ENCODE data around the gene FKBP6. TPM values are rescaled to one million over a fixed set of nuclear protein-coding genes. Genes with fewer than 3 reads are reported as not detected.
"Not testable (repeated sequence)": the region's sequence is repeated elsewhere in the genome, so short reads cannot be mapped to it uniquely, and the experiment has no call there.

The FKBP6 gene
- total RNA-seq, 6 experiments from 2014 or later = not detected

GRCh38 chr7:73359306-73359705 lies 31.3 kb downstream of the FKBP6 start:
- H3K36me3 Mint-ChIP-seq (ENCODE audit: low read depth) = no peaks in the 10 kb centered on the region
- no peak overlapping the region for H3K27ac Mint-ChIP-seq
- H3K4me1 Mint-ChIP-seq (ENCODE audit: low read depth) = peaks cover 9% of the 10 kb centered on the region
- H3K9me3 Mint-ChIP-seq = no peaks in the 10 kb centered on the region
- H3K27me3 Mint-ChIP-seq (ENCODE audit: insufficient read depth) = peaks cover 30% of the 10 kb centered on the region
- DNase-seq = no peak
- H3K4me3 Mint-ChIP-seq = no peak overlapping the region
- TF ChIP-seq CTCF (IDR thresholded peaks at IDR 0.05) = no peak

- no peak overlapping the region for H3K27ac Mint-ChIP-seq
- no peaks in the 10 kb centered on the region for H3K9me3 Mint-ChIP-seq
- H3K4me1 Mint-ChIP-seq (ENCODE audit: low read depth) = peaks cover 9% of the 10 kb centered on the region
- H3K27me3 Mint-ChIP-seq (ENCODE audit: insufficient read depth) = peaks cover 28% of the 10 kb centered on the region
- no peak for TF ChIP-seq CTCF (IDR thresholded peaks at IDR 0.05)
- H3K4me3 Mint-ChIP-seq = no peak overlapping the region
- no peaks in the 10 kb centered on the region for H3K36me3 Mint-ChIP-seq (ENCODE audit: low read depth)
- DNase-seq = no peak
Observed at GRCh38 chr7:73359746-73360375, 31.9 kb downstream of the FKBP6 start.

GRCh38 chr7:73360590-73360989 lies 32.6 kb downstream of the FKBP6 start:
- H3K27me3 Mint-ChIP-seq (ENCODE audit: insufficient read depth) = peaks cover 25% of the 10 kb centered on the region

GRCh38 chr7:73363225-73364005 lies 35.5 kb downstream of the FKBP6 start:
- no peak overlapping the region for H3K27ac Mint-ChIP-seq
- peaks cover 1% of the 10 kb centered on the region; the same call in 1 of the 2 replicates for H3K4me1 Mint-ChIP-seq (ENCODE audit: low read depth)
- no peak for TF ChIP-seq CTCF (IDR thresholded peaks at IDR 0.05)
- no peaks in the 10 kb centered on the region for H3K36me3 Mint-ChIP-seq (ENCODE audit: low read depth)
- H3K27me3 Mint-ChIP-seq (ENCODE audit: insufficient read depth) = peaks cover 26% of the 10 kb centered on the region
- H3K9me3 Mint-ChIP-seq = no peaks in the 10 kb centered on the region
- no peak for DNase-seq
- H3K4me3 Mint-ChIP-seq = no peak overlapping the region

More at GRCh38 chr7:73360590-73360989, 32.6 kb downstream of the FKBP6 start:
- not testable (repeated sequence) for H3K36me3 Mint-ChIP-seq (ENCODE audit: low read depth); DNase-seq; H3K9me3 Mint-ChIP-seq; H3K27ac Mint-ChIP-seq; H3K4me1 Mint-ChIP-seq (ENCODE audit: low read depth); H3K4me3 Mint-ChIP-seq

- Mint-ChIP-seq H3K27me3 (ENCODE audit: insufficient read depth) (peaks cover 27% of the 10 kb centered on the region), H3K4me1 (ENCODE audit: low read depth) (no peaks in the 10 kb centered on the region), H3K4me3 (no peak overlapping the region), H3K27ac (no peak overlapping the region), H3K9me3 (no peaks in the 10 kb centered on the region), H3K36me3 (ENCODE audit: low read depth) (no peaks in the 10 kb centered on the region)
- no peak for TF ChIP-seq CTCF (IDR thresholded peaks at IDR 0.05)
- DNase-seq = no peak
Observed at GRCh38 chr7:73364006-73364728, 36.2 kb downstream of the FKBP6 start.

GRCh38 chr7:73366127-73366526 lies 38.2 kb downstream of the FKBP6 start:
- Mint-ChIP-seq H3K4me3 (no peak overlapping the region), H3K27me3 (ENCODE audit: insufficient read depth) (peaks cover 23% of the 10 kb centered on the region), H3K9me3 (no peaks in the 10 kb centered on the region), H3K27ac (no peak overlapping the region), H3K4me1 (ENCODE audit: low read depth) (no peaks in the 10 kb centered on the region), H3K36me3 (ENCODE audit: low read depth) (no peaks in the 10 kb centered on the region)
- no peak for TF ChIP-seq CTCF (IDR thresholded peaks at IDR 0.05)
- no peak for DNase-seq
